Measurements from ENCODE around the gene SLC25A22. TPM values are rescaled to one million over a fixed set of nuclear protein-coding genes. Genes with fewer than 3 reads are reported as not detected.

Gene SLC25A22
- total and polyA plus RNA-seq, 9 of the 15 experiments (the other 6 are each of a cell fraction or from before 2014, with no cell fraction given) = 0.41 to 55.4 (median 11.4) TPM

GRCh38 chr11:770642-771616 is 27.2 kb downstream of the SLC25A22 start (continued):
- TF ChIP-seq CHD7 (IDR thresholded peaks at IDR 0.05; ENCODE audit: low read depth, low read length) (no peak), CCNT2 (IDR thresholded peaks at IDR 0.05; ENCODE audit: borderline replicate concordance, extremely low read depth, insufficient read length, low read depth, low read length) (no peak), ADNP (tag; IDR thresholded peaks at IDR 0.05) (no peak), RBFOX2 (IDR thresholded peaks at IDR 0.05; ENCODE audit: low read depth, low read length) (peak; percentile 34; the same call in 1 of the 2 replicates), SMAD3 (CRISPR knock-in tag; conservative IDR thresholded peaks at IDR 0.05) (no peak), ARID2 (IDR thresholded peaks at IDR 0.05) (no peak), LEF1 (IDR thresholded peaks at IDR 0.05) (no peak), STAT5A (IDR thresholded peaks at IDR 0.05; ENCODE audit: borderline replicate concordance, low read length) (no peak), ZNF436 (CRISPR knock-in tag; IDR thresholded peaks at IDR 0.05) (no peak), ZNF384 (IDR thresholded peaks at IDR 0.05; ENCODE audit: low read depth, low read length) (no peak), BRF2 (IDR thresholded peaks at IDR 0.05; ENCODE audit: borderline replicate concordance, insufficient read depth, insufficient read length) (no peak), PHTF2 (CRISPR knock-in tag; IDR thresholded peaks at IDR 0.05) (no peak), BDP1 (IDR thresholded peaks at IDR 0.05; ENCODE audit: insufficient read depth, insufficient read length) (no peak), PCBP2 (IDR thresholded peaks at IDR 0.05; ENCODE audit: low read depth, low read length, poor library complexity, severe bottlenecking) (no peak)

Data from K562 (cell line).